ENCODE results near the gene CADM2.

DNA sequence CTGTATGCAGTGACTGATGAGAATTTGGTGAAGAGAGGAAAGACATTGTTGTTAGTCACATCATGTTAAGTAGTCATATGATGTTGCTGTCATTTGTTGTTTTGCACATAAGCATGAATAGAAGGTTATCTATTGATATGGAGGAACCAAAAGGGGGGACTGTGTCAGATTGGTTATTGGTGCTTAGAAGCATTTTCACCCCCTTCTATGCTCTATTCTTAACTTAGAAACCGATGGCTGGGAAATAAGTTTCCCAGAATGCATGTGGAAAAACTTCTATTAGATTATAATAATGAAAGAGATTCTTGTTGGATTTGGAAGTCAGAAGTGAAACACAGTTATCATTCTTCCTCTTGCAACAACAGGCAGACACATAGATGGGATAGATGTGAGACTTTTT, 33.2 kb upstream of the CADM2 start:
- TF ChIP-seq, protein P1, sequence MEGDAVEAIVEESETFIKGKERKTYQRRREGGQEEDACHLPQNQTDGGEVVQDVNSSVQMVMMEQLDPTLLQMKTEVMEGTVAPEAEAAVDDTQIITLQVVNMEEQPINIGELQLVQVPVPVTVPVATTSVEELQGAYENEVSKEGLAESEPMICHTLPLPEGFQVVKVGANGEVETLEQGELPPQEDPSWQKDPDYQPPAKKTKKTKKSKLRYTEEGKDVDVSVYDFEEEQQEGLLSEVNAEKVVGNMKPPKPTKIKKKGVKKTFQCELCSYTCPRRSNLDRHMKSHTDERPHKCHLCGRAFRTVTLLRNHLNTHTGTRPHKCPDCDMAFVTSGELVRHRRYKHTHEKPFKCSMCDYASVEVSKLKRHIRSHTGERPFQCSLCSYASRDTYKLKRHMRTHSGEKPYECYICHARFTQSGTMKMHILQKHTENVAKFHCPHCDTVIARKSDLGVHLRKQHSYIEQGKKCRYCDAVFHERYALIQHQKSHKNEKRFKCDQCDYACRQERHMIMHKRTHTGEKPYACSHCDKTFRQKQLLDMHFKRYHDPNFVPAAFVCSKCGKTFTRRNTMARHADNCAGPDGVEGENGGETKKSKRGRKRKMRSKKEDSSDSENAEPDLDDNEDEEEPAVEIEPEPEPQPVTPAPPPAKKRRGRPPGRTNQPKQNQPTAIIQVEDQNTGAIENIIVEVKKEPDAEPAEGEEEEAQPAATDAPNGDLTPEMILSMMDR (IDR thresholded peaks at IDR 0.05; ENCODE audit: low read length) = no peak
- TF ChIP-seq EZH2 (IDR thresholded peaks at IDR 0.05; ENCODE audit: borderline replicate concordance, low read length) = no peak
